GM21367 (cell line): ENCODE results near the gene ASB5.
"Not testable (repeated sequence)": the region's sequence is repeated elsewhere in the genome, so short reads cannot be mapped to it uniquely, and the experiment has no call there.

ENCODE experiments used
- ATAC-seq: cut with Tn5 transposase; IDR thresholded peaks from one replicate; pipeline ENCODE4 v1.9.1; 2021; ENCODE audit not compliant: unreplicated experiment

The ASB5 gene

GRCh38 chr4:176279560-176279959 is 10.5 kb upstream of the ASB5 start:
- not testable (repeated sequence) for ATAC-seq

- ATAC-seq = peak; percentile 98
Observed at GRCh38 chr4:176277162-176277904, 8.3 kb upstream of the ASB5 start.

- ATAC-seq = no peak
Observed at GRCh38 chr4:176276710-176277109, 7.7 kb upstream of the ASB5 start.

- no peak for ATAC-seq
Observed at GRCh38 chr4:176274441-176274840, 5.4 kb upstream of the ASB5 start.

GRCh38 chr4:176273736-176274135 is 4.7 kb upstream of the ASB5 start:
- no peak for ATAC-seq

- no peak for ATAC-seq
Observed at GRCh38 chr4:176272799-176273198, 3.8 kb upstream of the ASB5 start.

GRCh38 chr4:176271749-176272148 is 2.7 kb upstream of the ASB5 start:
- ATAC-seq = no peak

GRCh38 chr4:176270669-176271068 is 1.6 kb upstream of the ASB5 start:
- ATAC-seq = no peak

- no peak for ATAC-seq
Observed at GRCh38 chr4:176266026-176266425, 3.0 kb downstream of the ASB5 start.

- ATAC-seq = peak; percentile 88
Observed at GRCh38 chr4:176262243-176262642, 6.8 kb downstream of the ASB5 start.

GRCh38 chr4:176261481-176261880 is 7.5 kb downstream of the ASB5 start:
- no peak for ATAC-seq

GRCh38 chr4:176261018-176261417 is 8.0 kb downstream of the ASB5 start:
- ATAC-seq = no peak

- ATAC-seq = no peak
Observed at GRCh38 chr4:176259330-176260090, 9.5 kb downstream of the ASB5 start.

- no peak for ATAC-seq
Observed at GRCh38 chr4:176258135-176258534, 10.9 kb downstream of the ASB5 start.

GRCh38 chr4:176256921-176257320 is 12.1 kb downstream of the ASB5 start:
- no peak for ATAC-seq

- no peak for ATAC-seq
Observed at GRCh38 chr4:176242764-176243347, 26.2 kb downstream of the ASB5 start.

GRCh38 chr4:176241703-176242102 is 27.3 kb downstream of the ASB5 start:
- ATAC-seq = no peak

GRCh38 chr4:176238826-176239225 is 30.2 kb downstream of the ASB5 start:
- no peak for ATAC-seq

GRCh38 chr4:176238157-176238610 is 30.8 kb downstream of the ASB5 start:
- no peak for ATAC-seq

- ATAC-seq = no peak
Observed at GRCh38 chr4:176236946-176237345, 32.1 kb downstream of the ASB5 start.

- ATAC-seq = no peak
Observed at GRCh38 chr4:176230836-176231235, 38.2 kb downstream of the ASB5 start.

- no peak for ATAC-seq
Observed at GRCh38 chr4:176229645-176230044, 39.4 kb downstream of the ASB5 start.
